HEK293 (cell line): ENCODE measurements around the gene MFSD1.

Experiments
- CTCF ChIA-PET: fragments of 350-600 bp; formaldehyde crosslinking; extraction: SDS; loops from one replicate; lab custom pipeline; 2021; ENCODE audit warnings: antibody characterized with exemption; lab: Yijun Ruan, JAX
- POLR2A ChIA-PET: fragments of 300-600 bp; formaldehyde crosslinking; extraction: SDS; loops from one replicate; lab custom pipeline; 2020; ENCODE audit warnings: antibody characterized with exemption, inconsistent platforms; lab: Yijun Ruan, JAX
- H3K27ac ChIP-seq: fragments of 200-500 bp; sonication (Bioruptor generic); 2 replicates; pipeline ENCODE4 v1.5.1; 2014; ENCODE audit warnings: low read depth, low read length, control low read depth, inconsistent platforms; ENCODE audit errors: extremely low read depth
- H3K36me3 ChIP-seq, 2 experiments: fragments of 200-500 bp in 1 of 2; sonication (Bioruptor generic) in 1 of 2; 1 replicate in 1 of 2; 2 replicates in 1 of 2; pipeline ENCODE4 v1.5.1; 2014 to 2017; ENCODE audit warnings: inconsistent platforms in 2 of 2, low read length in 2 of 2; ENCODE audit not compliant: control insufficient read depth in 2 of 2, insufficient read depth in 1 of 2
- H3K4me1 ChIP-seq: fragments of 200-500 bp; sonication (Bioruptor generic); 2 replicates; pipeline ENCODE4 v1.5.1; 2014; ENCODE audit warnings: mild to moderate bottlenecking, low read length, inconsistent platforms; ENCODE audit not compliant: control insufficient read depth, insufficient read depth
- H3K4me3 ChIP-seq: 2 replicates; pipeline ENCODE4 v1.5.1; 2011; ENCODE audit warnings: low read depth, mild to moderate bottlenecking, control low read depth, low read length, moderate library complexity
- H3K9me3 ChIP-seq: fragments of 200-500 bp; sonication (Bioruptor generic); 2 replicates; pipeline ENCODE4 v1.5.1; 2014; ENCODE audit warnings: low read depth, low read length, inconsistent platforms; ENCODE audit not compliant: control insufficient read depth, insufficient read depth
- HOXC10 ChIP-seq: sonication (generic); formaldehyde crosslinking; IDR thresholded peaks from 2 replicates; pipeline ENCODE4 v1.8.1; 2023; ENCODE audit warnings: mild to moderate bottlenecking, missing genetic modification reagents
- HOXD13 ChIP-seq: sonication (generic); formaldehyde crosslinking; IDR thresholded peaks from 2 replicates; pipeline ENCODE4 v1.8.0; 2022; ENCODE audit warnings: missing genetic modification reagents, borderline replicate concordance
- KLF10 ChIP-seq: fragments of 450-650 bp; IDR thresholded peaks from 2 replicates; pipeline ENCODE4 v1.5.1; 2018; ENCODE audit warnings: missing biosample characterization, mild to moderate bottlenecking, missing genetic modification characterization
- ZBTB11 ChIP-seq: fragments of 450-650 bp; formaldehyde crosslinking; conservative IDR thresholded peaks from 2 replicates; pipeline ENCODE4 v1.5.1; 2016; ENCODE audit warnings: low read depth, missing biosample characterization, missing genetic modification characterization
- ZBTB20 ChIP-seq: fragments of 450-650 bp; formaldehyde crosslinking; IDR thresholded peaks from 2 replicates; pipeline ENCODE4 v1.5.1; 2016; ENCODE audit warnings: missing biosample characterization, missing genetic modification characterization
- ZBTB26 ChIP-seq: fragments of 450-650 bp; formaldehyde crosslinking; optimal IDR thresholded peaks from 2 replicates; pipeline ENCODE3; 2016; ENCODE audit warnings: missing biosample characterization, mild to moderate bottlenecking, missing genetic modification characterization
- ZBTB48 ChIP-seq: fragments of 450-650 bp; formaldehyde crosslinking; IDR thresholded peaks from 2 replicates; pipeline ENCODE4 v1.5.1; 2016; ENCODE audit warnings: missing biosample characterization, missing genetic modification characterization
- ZNF175 ChIP-seq: fragments of 450-650 bp; formaldehyde crosslinking; IDR thresholded peaks from 2 replicates; pipeline ENCODE4 v1.5.1; 2016; ENCODE audit warnings: missing biosample characterization, missing genetic modification characterization
- ZNF239 ChIP-seq: fragments of 450-650 bp; formaldehyde crosslinking; IDR thresholded peaks from 2 replicates; pipeline ENCODE4 v1.5.1; 2016; ENCODE audit warnings: missing biosample characterization, missing genetic modification characterization
- ZNF280C ChIP-seq: fragments of 450-650 bp; formaldehyde crosslinking; IDR thresholded peaks from 2 replicates; pipeline ENCODE4 v1.5.1; 2016; ENCODE audit warnings: missing biosample characterization, missing genetic modification characterization
- ZNF354C ChIP-seq: fragments of 450-650 bp; formaldehyde crosslinking; IDR thresholded peaks from 2 replicates; pipeline ENCODE4 v1.5.1; 2016; ENCODE audit warnings: missing biosample characterization, missing genetic modification characterization, low read depth, borderline replicate concordance
- ZNF473 ChIP-seq: fragments of 450-650 bp; formaldehyde crosslinking; IDR thresholded peaks from 2 replicates; pipeline ENCODE4 v1.5.1; 2017; ENCODE audit warnings: missing biosample characterization, missing genetic modification characterization
- ZNF514 ChIP-seq: fragments of 450-650 bp; formaldehyde crosslinking; IDR thresholded peaks from 2 replicates; pipeline ENCODE4 v1.5.1; 2016; ENCODE audit warnings: missing biosample characterization, missing genetic modification characterization
- ZNF529 ChIP-seq: fragments of 450-650 bp; formaldehyde crosslinking; IDR thresholded peaks from 2 replicates; pipeline ENCODE4 v1.5.1; 2017; ENCODE audit warnings: missing genetic modification characterization, missing biosample characterization; ENCODE audit not compliant: insufficient replicate concordance
- ZNF629 ChIP-seq: fragments of 450-650 bp; formaldehyde crosslinking; IDR thresholded peaks from 2 replicates; pipeline ENCODE4 v1.5.1; 2017; ENCODE audit warnings: missing biosample characterization, missing genetic modification characterization
- ZNF768 ChIP-seq: fragments of 450-650 bp; formaldehyde crosslinking; IDR thresholded peaks from 2 replicates; pipeline ENCODE4 v1.5.1; 2018; ENCODE audit warnings: missing biosample characterization, mild to moderate bottlenecking, missing genetic modification characterization

MFSD1 gene

GRCh38 chr3:158765518-158766205, 36.2 kb upstream of the MFSD1 start:
- H3K4me3 ChIP-seq = no peak overlapping the region
- H3K4me1 ChIP-seq = no peaks in the 10 kb centered on the region
- POLR2A ChIA-PET = no interaction called here
- TF ChIP-seq ZNF280C = no peak
- no peak for TF ChIP-seq ZNF514 (tag by site-specific recombination)
- TF ChIP-seq ZNF629 (tag by site-specific recombination) = no peak
- no peak for TF ChIP-seq ZNF768 (tag by site-specific recombination)
- no peak for TF ChIP-seq KLF10
- no peak for TF ChIP-seq ZNF175 (tag by site-specific recombination)
- TF ChIP-seq, all 188 proteins: peak for 0
- no peak overlapping the region for H3K27ac ChIP-seq
- CTCF ChIA-PET = interaction anchor here (1.0 kb wide), 1 partner anchor 37 kb away, joined by 3 read pairs; no protein-coding TSS in a partner anchor
- H3K36me3 ChIP-seq = no peaks in the 10 kb centered on the region
- no peaks in the 10 kb centered on the region for H3K9me3 ChIP-seq

- CTCF ChIA-PET = interaction anchor here (1.0 kb wide), 1 partner anchor 38 kb away, joined by 3 read pairs; no protein-coding TSS in a partner anchor
- Histone ChIP-seq H3K36me3 (no peaks in the 10 kb centered on the region), H3K4me3 (no peak overlapping the region), H3K9me3 (no peaks in the 10 kb centered on the region), H3K4me1 (no peaks in the 10 kb centered on the region), H3K27ac (no peak overlapping the region)
- POLR2A ChIA-PET = no interaction called here
- TF ChIP-seq HOXD13 = no peak
- TF ChIP-seq ZNF473 (tag by site-specific recombination) = no peak
- no peak for TF ChIP-seq ZNF280C
- TF ChIP-seq ZNF239 (tag by site-specific recombination) = no peak
- no peak for TF ChIP-seq ZBTB20 (tag by site-specific recombination)
- no peak for TF ChIP-seq HOXC10 (CRISPR knock-in tag)
- TF ChIP-seq ZBTB48 (tag by site-specific recombination) = no peak
- TF ChIP-seq ZBTB26 (tag by site-specific recombination) = no peak
- TF ChIP-seq ZNF354C (tag by site-specific recombination) = no peak
- TF ChIP-seq ZBTB11 (tag by site-specific recombination) = no peak
- TF ChIP-seq ZNF529 (tag by site-specific recombination) = no peak
Observed at GRCh38 chr3:158766364-158766763, 35.5 kb upstream of the MFSD1 start.
